DMS79 treated with DMSO at 0.1 percent for 48 hours (cell line): ENCODE data around the gene MZF1.

ENCODE experiments used
- DNase-seq: peaks from one replicate; lab custom pipeline; 2025; lab: John Stamatoyannopoulos, UW

The MZF1 gene

DNA sequence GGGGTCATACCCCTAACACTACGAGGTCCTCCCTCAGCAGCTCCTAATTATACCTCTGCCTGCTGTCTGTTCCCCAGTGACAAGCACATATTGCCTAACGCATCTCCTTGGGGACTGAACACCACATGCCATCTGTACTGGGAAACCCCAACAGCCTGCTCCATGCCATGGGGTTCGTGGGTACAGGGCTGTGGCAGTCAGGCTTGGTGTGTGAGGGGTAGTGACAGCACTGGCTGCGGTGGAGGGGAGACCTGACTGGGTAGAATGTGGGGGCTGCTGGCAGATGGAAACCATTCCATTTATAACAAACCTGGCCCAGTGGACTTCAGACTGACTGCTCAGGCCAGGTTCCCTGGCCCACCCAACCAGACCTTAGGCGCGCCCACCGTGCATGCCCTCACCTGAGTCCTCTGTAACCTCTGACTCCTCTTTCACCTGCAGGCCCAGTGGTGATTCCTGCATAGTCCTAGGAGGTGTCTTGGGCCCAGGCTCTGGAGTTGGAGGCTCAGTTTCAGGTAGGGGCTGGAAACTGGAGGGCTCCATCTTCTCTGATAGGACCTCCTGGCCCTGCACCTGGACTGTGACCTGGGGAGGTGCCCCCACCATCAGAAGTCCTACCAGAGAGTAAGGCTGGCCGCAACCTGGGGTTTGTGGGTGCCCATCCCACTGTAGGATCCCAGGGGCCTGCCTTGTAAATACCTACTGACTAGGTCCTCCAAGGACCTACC lies 3.0 kb downstream of the MZF1 start:
- DNase-seq: no peak

DNA sequence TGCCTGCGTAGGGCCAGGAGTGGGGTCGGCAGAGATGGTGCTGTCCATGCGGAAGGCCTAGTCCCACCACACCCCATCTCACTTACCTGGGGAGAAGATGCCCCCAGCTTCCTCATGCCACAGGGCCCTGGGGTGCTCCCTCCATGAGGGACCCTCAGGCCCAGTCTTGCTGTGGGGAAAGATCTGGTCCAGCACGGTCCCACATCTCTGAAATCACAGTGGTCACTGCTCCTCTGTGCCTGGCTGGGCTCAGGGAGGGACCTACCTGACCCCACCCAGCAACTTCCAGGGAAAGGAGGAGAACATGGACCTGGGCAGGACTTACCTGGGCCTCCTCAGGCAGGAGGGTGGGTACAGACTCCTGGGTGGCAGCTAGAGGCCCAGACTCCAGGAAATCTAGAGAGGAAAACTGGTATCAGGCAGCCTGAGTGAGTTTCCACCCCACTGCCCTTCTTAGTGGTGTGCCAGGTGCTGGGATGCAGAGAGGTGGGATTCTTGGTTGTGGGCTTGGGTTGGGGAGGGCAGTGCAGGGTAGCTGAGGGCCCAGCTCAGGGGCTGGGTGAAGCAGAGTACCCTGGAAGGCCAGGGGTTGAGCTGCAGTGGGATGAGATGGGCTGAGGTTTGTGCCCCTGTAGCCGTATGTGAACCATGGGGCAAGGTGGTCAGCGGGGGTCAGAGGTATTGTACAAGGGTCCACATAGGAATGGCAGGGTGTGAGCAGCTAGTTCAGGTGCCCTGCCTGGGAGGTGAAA lies 3.8 kb downstream of the MZF1 start:
- DNase-seq: no peak

DNA sequence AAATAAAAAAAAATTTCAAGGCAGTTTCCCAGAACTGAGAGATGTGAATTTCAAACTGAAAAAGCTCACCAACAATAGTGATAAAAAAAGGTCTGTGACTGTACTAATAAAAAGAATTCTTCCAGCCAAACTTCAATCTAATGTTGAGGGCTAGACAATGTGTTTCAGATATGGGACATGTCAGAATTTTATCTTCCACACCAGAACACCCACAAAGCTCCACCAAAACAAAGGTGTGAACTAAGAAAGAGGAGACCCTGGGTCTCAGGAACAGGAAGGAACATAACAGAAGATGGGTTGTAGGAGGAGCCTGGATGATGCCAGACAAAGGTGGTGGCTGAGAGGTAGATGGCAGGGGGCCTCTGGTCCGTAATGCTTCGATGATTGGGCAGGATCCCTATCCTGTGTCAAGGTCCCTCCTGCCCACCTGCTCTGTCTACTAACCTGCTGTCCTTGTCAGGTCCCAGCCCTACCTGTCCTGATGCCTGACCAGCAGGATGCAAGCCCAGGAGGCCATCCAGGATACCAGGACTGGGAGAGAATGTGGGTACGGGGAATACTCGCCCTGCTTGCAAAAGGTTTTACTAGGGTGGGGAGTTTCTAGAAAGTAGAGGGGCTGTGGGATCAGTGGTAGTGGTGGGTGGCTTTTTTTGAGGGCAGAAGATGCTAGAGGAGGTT lies 4.5 kb downstream of the MZF1 start:
- DNase-seq: no peak

DNA sequence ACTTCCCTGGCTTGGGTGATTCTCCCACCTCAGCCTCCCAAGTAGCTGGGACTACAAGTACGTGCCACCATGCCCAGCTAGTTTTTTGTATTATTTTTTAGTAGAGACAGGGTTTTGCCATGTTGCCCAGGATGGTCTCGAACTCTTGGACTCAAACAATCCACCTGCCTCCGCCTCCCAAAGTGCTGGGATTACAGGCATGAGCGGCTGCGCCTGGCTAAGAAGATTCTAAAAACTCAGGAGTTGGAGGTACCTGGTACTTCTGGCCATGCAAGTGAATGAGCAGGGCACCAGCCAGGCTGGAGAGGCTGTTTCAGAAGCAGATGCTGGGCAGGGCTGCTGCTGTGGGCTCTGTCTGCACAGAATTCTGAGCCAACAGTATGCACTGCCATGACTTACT lies 6.1 kb downstream of the MZF1 start:
- DNase-seq: no peak

DNA sequence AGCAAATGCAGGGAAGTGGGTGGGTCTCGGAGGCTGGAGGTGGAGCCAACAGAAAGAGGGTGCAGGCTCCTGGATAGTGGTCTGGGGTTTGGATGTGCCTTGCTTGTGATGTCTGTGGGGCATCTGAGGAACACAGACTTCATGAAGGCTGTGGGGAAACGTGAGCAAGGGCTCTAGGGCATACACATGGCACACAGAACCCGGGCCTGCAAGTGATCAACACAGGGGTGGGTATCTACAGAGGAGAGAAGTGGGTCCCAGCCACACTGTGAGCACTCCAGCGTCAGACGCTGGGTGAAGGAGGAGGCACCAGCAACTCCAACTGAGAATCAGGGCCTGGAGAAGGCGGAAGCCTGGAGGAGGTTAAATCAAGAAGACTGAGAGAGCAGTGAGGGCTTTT lies 9.3 kb downstream of the MZF1 start:
- DNase-seq: no peak

DNA sequence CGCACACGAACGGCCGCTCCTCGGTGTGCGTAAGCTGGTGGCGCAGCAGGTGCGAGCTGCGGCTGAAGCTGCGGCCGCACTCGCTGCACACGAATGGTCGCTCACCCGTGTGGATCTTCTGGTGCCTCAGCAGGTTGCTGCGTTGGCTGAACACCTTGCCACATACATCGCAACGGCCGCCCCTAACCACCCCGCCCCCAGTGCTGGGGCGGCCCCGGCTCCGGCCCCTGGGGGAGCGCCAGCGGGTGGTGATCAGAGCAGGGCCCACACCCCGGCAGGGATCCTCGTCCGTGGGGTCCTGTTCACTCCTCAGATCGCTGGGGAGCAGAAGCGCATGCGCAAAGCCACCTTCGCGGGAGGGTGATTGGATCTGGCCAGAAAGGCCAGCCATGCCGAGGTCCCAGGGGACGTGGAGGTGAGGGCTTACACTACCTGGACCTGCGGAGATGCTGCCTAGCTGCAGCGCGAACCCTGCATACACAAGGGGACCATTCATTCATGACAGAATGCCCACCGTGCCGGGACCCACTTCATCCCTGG lies 10.0 kb downstream of the MZF1 start:
- DNase-seq: no peak

DNA sequence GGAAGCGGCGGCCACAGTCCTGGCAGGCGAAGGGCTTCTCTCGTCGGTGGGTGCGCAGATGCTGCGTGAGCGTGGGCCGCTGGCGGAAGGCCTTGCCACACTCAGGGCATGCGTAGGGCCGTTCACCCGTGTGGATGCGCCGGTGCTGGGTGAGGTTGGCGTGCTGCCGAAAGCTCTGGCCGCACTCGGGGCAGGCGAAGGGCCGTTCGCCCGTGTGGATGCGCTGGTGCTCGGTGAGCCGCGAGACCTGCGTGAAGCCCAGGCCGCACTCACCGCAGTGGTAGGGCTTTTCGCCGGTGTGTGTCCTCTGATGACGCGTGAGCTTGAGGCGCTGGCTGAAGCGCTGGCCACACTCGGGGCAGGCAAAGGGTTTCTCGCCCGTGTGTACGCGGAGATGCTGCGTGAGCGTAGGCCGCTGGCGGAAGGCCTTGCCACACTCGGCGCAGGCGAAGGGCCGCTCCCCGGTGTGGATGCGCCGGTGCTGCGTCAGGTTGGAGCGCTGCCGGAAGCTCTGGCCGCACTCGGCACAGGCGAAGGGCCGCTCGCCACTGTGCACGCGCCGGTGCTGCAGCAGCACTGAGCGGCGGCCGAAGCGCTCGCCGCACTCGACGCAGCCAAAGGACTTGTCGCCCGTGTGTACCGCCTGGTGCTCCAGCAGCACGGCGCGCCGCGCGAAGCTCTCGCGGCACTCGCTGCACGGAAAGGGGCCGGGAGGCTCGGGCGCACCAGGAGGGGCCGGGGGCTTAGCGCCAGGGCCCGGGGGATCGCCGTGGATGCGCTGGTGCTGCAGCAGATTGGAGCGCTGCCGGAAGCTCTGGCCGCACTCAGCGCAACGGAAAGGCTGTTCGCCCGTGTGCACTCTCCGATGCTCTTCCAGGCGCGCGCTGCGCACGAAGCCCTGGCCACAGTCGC lies 10.8 kb downstream of the MZF1 start:
- no peak for DNase-seq

DNA sequence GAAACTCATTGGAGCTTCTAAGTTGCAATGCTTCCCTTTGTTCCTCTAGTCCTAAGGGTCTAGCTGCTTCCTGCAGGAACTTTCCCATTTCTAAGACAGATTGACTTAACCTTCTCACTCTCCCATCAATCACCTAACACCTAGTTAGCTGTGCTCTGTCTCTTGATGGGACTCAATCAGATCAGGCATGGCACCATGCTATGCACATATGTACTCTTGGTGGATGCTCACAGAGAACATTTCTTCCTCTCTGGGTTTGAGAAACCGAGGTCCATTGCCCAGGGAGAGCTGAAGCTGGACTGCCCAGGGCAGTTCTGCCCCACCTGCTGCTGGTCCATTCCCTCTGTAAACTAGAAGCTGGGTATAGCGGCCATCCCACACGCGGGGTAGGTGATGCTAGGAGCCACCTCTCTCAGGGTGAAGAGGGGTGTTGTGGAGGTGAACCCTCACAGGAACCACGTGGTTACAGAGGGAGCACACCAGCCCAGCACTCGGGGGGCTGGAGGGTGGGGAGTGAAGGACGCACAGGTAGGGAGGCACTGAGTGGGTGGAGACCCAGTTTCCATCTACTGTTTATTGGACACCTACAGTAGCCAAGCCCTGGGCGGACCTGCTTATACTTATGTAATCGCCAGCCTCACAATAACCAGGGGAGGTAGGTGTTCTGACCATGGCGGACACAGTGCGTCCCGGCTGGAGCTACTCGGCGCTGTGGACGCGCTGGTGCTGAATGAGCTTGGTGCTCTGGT lies 11.6 kb downstream of the MZF1 start:
- no peak for DNase-seq

DNA sequence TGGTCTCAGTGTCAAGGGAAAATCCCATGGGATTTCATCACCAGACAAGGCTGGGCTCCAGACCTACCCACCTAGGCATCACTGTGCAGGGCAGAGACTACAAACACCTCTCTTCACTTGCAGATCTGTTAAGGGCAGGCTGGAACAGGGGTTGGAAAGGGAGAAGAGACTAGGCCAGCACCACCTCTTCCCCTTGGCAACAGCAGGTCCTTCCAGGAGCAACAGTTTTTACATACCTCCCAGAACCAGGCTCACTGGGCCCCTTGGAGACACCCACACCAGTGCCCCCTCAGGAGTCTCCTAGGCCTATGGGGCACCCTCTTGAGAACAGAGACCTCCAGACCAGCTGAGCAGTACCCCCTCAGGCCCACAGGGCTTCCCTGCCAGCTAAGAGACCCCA lies 12.2 kb downstream of the MZF1 start:
- no peak for DNase-seq

DNA sequence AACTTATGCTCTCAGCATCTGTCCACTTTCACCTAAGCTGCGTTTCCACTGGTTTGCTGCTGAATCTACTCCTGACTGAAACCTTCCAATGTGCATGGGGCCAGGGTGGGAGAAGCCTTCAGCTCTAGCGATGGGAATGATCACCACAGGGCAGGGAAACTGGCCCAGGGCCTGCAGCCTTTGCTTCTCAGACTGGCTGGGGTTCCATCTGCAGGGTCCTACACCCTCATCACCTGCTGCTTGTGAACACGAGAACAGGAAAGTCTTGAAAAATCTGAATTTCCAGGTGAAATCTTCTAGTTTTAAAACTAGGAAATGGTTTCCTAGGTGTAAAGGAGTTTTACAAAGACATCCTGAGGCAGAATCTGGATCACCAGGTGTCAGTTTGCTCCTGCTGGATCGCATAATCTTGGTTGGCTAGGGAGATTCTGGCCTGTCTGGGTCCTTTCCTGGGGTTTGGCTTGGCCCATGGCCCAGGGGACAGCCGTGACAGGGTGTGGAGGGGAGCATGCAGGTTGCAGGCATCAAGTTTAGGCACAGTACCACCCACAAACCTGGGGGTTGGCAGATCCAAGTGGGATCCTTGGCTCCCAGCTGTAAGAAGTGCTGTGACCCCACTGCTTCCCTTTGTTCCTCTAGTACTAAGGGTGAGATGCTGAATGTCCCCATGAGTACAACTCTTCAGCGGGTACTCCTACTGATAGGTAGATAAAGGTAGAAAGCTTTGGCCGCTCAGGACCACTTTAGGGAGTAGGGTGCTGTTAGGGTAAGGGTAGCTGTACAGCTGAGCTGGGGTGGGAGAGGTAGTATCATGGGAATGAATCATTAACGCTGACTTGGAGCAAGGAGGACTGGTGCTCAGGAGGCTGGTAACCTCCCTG lies 12.9 kb downstream of the MZF1 start:
- no peak for DNase-seq

DNA sequence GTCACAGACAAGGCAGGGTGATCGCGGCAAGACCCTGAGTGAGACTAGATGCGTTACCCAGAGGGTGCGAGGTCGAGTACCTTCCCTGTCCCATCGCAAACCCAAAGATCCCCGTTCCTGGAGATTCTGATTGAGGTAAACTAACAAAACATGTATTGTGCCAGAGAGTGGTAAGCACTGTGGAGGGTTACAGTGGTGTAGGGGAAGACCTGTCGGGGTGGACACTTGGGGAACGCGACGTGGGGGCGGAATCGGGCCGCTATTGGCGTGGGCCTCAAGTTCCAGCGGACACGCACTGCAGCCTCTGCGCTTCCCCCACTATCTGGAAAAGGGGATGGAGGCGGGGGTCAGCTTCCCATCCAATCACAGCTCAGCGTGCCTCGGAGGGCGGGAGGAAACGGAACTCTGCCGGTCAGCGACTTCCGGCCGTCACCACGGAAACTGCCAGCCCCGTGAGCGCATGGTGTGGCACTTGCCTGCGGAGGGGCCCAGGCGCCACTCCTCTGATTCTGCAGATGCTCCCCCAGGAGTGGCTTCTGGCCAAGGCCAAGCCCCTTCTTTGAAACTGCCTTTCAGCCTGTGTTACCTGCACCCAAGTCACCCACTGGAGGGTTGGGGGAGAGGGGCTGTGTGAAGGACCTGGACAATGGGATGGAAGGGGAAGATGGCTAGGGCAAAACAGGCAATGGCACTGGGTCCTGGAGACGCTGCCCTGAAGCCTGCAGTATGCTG lies 13.7 kb downstream of the MZF1 start:
- no peak for DNase-seq

DNA sequence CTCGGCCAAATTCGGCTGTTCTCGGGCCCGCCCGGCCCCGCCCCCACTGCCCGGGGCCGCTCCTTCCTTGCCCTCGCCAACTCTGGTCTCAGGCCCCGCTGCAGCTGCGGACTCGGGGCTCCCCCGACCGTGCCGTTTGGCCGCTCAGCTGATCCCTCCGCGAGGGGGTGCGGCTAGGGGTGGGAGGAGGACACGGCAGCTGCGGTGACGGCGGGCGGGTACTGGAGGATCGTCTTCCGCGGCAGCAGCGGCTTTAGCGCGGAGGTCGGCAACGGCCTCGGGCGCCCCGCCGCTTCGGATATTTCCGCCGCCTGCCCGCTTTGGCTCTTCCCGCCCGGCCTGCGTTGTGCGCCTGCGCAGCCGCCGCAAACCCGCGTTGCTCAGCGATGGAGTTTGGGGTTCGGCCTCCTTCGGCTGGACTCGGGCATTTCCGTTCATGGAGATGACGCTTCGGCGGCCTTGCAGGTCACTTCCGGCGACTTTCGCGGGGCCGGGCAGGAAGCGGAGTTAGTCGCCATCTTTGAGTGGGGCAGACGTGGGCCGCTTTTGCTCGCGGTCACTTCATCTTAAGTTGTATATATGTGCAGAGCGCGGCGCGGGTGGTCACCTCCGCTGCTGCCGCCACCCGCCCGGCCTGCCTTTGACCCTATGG lies 14.4 kb downstream of the MZF1 start:
- no peak for DNase-seq

DNA sequence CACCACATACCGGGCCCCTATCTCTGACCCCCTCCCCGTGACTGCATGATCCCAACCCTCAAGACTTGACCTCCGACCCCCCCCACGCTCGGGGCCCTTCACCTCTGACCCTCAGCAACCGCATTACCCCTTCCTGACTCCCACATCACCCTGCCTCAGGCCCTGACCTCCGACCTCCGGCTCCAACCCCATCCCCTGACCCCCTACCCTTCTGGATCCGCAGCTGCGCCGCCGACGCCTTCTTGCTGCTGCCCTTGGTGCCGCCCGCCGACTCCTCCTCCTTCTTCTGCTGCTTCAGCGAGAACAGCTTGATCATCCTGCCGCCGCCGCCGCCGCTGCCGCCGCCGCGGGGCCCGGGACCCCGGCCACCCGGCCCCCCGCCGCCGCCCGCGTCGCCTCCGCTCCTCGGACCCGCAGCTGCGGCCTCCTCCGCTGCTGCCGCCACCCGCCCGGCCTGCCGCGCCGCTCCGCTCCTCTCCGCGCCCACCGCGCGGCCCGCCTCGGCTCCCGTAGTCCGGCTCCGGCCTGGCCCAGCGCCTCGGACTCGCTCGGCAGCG lies 15.0 kb downstream of the MZF1 start, which contains the start of gene UBE2M:
Gene UBE2M (minus strand): TSS at position 546 of the 557 bp plus-strand sequence. CDS start 230 bp downstream, at position 316.
- no peak for DNase-seq

DNA sequence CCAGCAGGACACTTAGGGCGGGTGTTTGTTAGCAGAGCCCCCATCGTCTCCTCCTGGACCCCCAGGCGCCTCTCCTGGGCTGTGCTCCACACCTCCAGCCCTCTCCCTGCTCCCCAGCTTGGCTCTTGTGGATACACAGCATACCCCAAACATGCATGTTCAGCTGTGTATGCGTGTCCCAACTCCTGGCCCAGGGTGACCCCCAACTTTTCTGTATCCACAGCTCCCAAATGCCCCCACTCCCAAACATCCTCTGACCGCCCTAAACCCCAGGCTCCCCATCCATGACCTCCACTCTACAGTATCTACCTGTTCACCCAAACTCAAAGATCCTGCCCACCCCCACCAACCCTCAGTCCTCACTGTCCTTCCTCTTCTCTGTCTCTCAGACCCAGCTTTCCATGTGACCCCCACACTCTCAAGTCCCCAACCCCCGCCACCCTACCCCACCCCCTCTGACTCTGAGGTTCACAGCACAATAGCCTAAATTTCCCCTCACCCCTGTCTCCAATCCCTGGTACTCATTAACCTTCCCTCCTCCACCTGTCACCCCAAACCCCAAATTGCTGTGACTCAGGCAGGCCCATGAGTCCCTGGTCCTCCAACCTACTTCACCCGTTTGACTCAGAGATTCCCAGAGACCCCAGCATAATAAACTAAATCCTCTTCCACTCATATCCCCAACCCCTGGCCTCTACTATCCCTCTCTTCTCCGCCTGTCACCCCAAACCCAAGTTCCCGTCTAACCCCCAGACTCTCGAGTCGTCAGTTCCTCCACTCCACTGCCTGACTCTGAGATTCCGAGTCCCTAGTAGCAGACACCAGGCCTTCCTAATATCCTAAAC lies 15.7 kb downstream of the MZF1 start:
- DNase-seq: no peak

DNA sequence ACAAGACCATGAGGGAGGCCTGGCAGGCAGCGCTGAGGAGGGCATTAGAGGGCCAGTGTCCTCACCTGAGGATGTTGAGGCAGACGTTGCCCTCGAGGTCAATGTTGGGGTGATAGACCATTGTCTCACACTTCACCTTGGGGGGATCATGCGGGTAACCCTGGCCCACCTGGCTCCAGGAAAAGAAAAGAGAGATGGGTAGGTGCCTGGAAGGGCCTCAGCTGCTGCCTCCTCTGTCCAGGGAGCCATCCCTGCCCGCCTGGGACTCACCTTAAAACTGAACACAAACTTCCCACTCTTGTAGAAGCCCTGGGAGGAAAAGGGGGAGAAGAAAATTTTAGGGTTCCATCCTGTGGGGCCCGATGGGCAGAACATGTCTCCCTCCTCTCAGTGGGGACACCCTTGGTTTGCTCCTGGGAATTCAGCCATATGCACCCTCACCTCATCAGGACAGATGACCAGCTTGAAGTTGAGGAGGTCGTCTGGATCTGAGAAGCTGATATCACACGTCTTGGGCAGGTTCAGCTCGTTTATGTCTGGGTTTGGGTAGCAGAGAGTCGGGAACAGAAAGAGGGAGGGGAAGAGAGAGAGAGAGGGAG lies 16.4 kb downstream of the MZF1 start:
- no peak for DNase-seq

DNA sequence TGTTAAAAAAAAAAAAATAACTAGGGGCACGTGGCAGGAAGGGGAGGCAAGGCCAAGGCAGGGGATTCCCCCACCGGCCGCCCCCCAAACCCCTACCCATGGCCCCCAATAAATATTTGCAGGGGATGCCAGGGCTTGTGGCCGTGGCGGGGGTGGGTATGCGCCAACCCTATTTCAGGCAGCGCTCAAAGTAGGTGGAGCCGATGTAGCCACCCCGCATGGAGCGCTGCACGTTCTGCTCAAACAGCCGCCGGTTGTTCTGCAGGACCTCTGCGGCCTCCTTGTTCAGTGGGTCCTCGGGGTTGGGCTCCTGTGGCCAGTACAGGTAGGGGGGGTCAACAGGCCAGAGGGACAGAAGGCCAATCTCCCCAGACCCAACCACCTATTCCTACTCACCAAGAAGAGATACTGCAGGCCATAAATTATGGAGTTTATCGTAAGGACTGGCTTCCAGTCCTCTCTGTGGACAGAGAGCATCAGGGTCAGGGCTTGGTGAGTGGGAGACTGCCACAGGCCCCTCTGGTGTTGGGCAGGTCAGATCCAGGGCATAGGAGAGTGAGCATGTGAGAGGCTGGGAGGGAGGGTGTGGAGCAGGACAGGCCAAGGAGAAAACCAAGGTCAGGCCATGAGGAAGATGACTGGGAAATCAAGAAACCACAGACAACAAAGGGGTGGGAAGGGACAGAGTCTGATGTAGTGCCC lies 17.1 kb downstream of the MZF1 start:
- no peak for DNase-seq
